ENCODE results near the gene ENC1.

GRCh38 chr5:74643111-74643562, 2.6 kb upstream of the ENC1 start:
- TF ChIP-seq CTCF (IDR thresholded peaks at IDR 0.05; ENCODE audit: control extremely low read depth in 1 of 3, insufficient read depth in 1 of 3, low read depth in 1 of 3, low read length in 3 of 3), result no peak
- no peak for TF ChIP-seq GTF2F1 (IDR thresholded peaks at IDR 0.05; ENCODE audit: borderline replicate concordance, low read depth, low read length)
- no peak for TF ChIP-seq CEBPB (IDR thresholded peaks at IDR 0.05; ENCODE audit: low read depth, low read length)
- TF ChIP-seq CREB1 (IDR thresholded peaks at IDR 0.05), result no peak
- TF ChIP-seq RFX5 (IDR thresholded peaks at IDR 0.05; ENCODE audit: borderline replicate concordance, low read depth, low read length), result no peak
- TF ChIP-seq TCF12 (IDR thresholded peaks at IDR 0.05; ENCODE audit: low read depth, low read length), result no peak
- TF ChIP-seq EGR1 (IDR thresholded peaks at IDR 0.05; ENCODE audit: borderline replicate concordance, low read depth, low read length), result no peak
- no peak for TF ChIP-seq EP300 (IDR thresholded peaks at IDR 0.05; ENCODE audit: borderline replicate concordance in 1 of 2, low read depth in 2 of 2, low read length in 2 of 2)
- TF ChIP-seq ATF3 (IDR thresholded peaks at IDR 0.05; ENCODE audit: insufficient read depth, low read depth, low read length), result no peak
